GM23338 (cell line): ENCODE data around the gene SPACA4. TPM values are rescaled to one million over a fixed set of nuclear protein-coding genes. Genes with fewer than 3 reads are reported as not detected.

ENCODE experiments used
- ATAC-seq: fragments of 200-7000 bp; cut with Tn5 transposase; 3 replicates; pipeline ENCODE4 v1.9.1; 2020
- DNase-seq: peaks from one replicate; pipeline ENCODE4 v3.0.0-alpha.2; 2015; ENCODE audit warnings: low spot score
- H2AFZ ChIP-seq: fragments of 200-600 bp; sonication (generic); 2 replicates; pipeline ENCODE4 v1.8.0; 2016; ENCODE audit warnings: antibody characterized with exemption, mild to moderate bottlenecking, moderate library complexity
- H3F3A ChIP-seq: fragments of 200-600 bp; sonication (generic); replicated peaks from 2 replicates; pipeline ENCODE4 v1.8.0; 2017; ENCODE audit warnings: antibody characterized with exemption, mixed run types, low read depth
- H3K27ac ChIP-seq: fragments of 200-600 bp; sonication (generic); 2 replicates; pipeline ENCODE4 v1.6.1; 2016; ENCODE audit warnings: low read depth
- H3K27me3 ChIP-seq: fragments of 200-600 bp; sonication (generic); 2 replicates; pipeline ENCODE4 v1.8.0; 2016; ENCODE audit warnings: mild to moderate bottlenecking, mixed run types, moderate library complexity; ENCODE audit not compliant: insufficient read depth
- H3K36me3 ChIP-seq: fragments of 200-600 bp; sonication (generic); 2 replicates; pipeline ENCODE4 v1.8.0; 2016; ENCODE audit warnings: mild to moderate bottlenecking; ENCODE audit not compliant: insufficient read depth
- H3K4me1 ChIP-seq: fragments of 200-600 bp; sonication (generic); 2 replicates; pipeline ENCODE4 v1.8.0; 2016; ENCODE audit warnings: mild to moderate bottlenecking, moderate library complexity; ENCODE audit not compliant: insufficient read depth
- H3K4me2 ChIP-seq: fragments of 200-600 bp; sonication (generic); 2 replicates; pipeline ENCODE4 v1.7.1; 2017; ENCODE audit warnings: mixed run types
- H3K4me3 ChIP-seq: fragments of 200-600 bp; sonication (generic); 2 replicates; pipeline ENCODE4 v1.6.1; 2016; ENCODE audit warnings: mixed run types
- H3K79me2 ChIP-seq: fragments of 200-600 bp; sonication (generic); replicated peaks from 2 replicates; pipeline ENCODE4 v1.8.0; 2017; ENCODE audit warnings: mild to moderate bottlenecking; ENCODE audit not compliant: insufficient read depth
- H3K9me2 ChIP-seq: fragments of 200-600 bp; sonication (generic); 2 replicates; pipeline ENCODE4 v1.8.0; 2017; ENCODE audit not compliant: insufficient read depth
- H4K20me1 ChIP-seq: fragments of 200-600 bp; sonication (generic); replicated peaks from 2 replicates; pipeline ENCODE4 v1.8.0; 2017; ENCODE audit warnings: mild to moderate bottlenecking; ENCODE audit not compliant: insufficient read depth
- H3K27ac Mint-ChIP-seq: 2 replicates; pipeline ENCODE4 v1.8.0; 2020; ENCODE audit warnings: inconsistent platforms, mild to moderate bottlenecking, moderate library complexity, mixed read lengths
- H3K27me3 Mint-ChIP-seq: 3 replicates; pipeline ENCODE4 v1.8.0; 2022; ENCODE audit warnings: low read depth, mild to moderate bottlenecking, moderate library complexity, mixed read lengths, inconsistent platforms; ENCODE audit not compliant: insufficient read depth, poor library complexity
- H3K36me3 Mint-ChIP-seq: 3 replicates; pipeline ENCODE4 v1.8.0; 2021; ENCODE audit warnings: low read depth, mild to moderate bottlenecking, inconsistent platforms, moderate library complexity, mixed read lengths
- H3K4me1 Mint-ChIP-seq: 3 replicates; pipeline ENCODE4 v1.8.0; 2020; ENCODE audit warnings: mild to moderate bottlenecking, inconsistent platforms, mixed read lengths
- H3K4me3 Mint-ChIP-seq: 3 replicates; pipeline ENCODE4 v1.8.0; 2021; ENCODE audit warnings: moderate library complexity, mild to moderate bottlenecking, inconsistent platforms, mixed read lengths
- H3K9me3 Mint-ChIP-seq: 3 replicates; pipeline ENCODE4 v1.8.0; 2020; ENCODE audit warnings: moderate library complexity, mild to moderate bottlenecking, inconsistent platforms, mixed read lengths
- CREB1 ChIP-seq: fragments of 250-450 bp; sonication (Bioruptor Pico); IDR thresholded peaks from 2 replicates; pipeline ENCODE4 v1.5.0; 2020; ENCODE audit warnings: low read depth, mild to moderate bottlenecking, moderate library complexity
- EZH2phosphoT487 ChIP-seq: fragments of 200-600 bp; sonication (generic); IDR thresholded peaks from one replicate; pipeline ENCODE4 v1.8.1; 2018; ENCODE audit warnings: antibody characterized with exemption; ENCODE audit not compliant: unreplicated experiment
- JUNB ChIP-seq: IDR thresholded peaks from one replicate; pipeline ENCODE4 v1.6.1; 2016; ENCODE audit warnings: antibody characterized with exemption; ENCODE audit not compliant: unreplicated experiment
- NANOG ChIP-seq: IDR thresholded peaks from 2 replicates; pipeline ENCODE4 v1.6.1; 2016; ENCODE audit warnings: antibody characterized with exemption, borderline replicate concordance
- POLR2AphosphoS5 ChIP-seq: IDR thresholded peaks from 2 replicates; pipeline ENCODE4 v1.6.1; 2016; ENCODE audit warnings: antibody characterized with exemption, low read depth
- STAT1 ChIP-seq: IDR thresholded peaks from one replicate; pipeline ENCODE4 v1.6.1; 2016; ENCODE audit warnings: antibody characterized with exemption; ENCODE audit not compliant: unreplicated experiment
- ZNF114 ChIP-seq: fragments of 250-450 bp; sonication (Bioruptor Pico); IDR thresholded peaks from 2 replicates; pipeline ENCODE4 v1.5.0; 2020; ENCODE audit warnings: mild to moderate bottlenecking, moderate library complexity
- ZNF331 ChIP-seq: fragments of 250-450 bp; sonication (Bioruptor Pico); IDR thresholded peaks from 2 replicates; pipeline ENCODE4 v1.5.0; 2020; ENCODE audit warnings: low read depth, mild to moderate bottlenecking, moderate library complexity
- polyA plus RNA-seq: library from polyadenylated mRNA; unstranded; fragments of >200 nt; fragmentation: Nextera tagmentation; extraction: Ambion mirVana; gene quantifications from 2 replicates; pipeline ENCODE4 v1.2.1, GENCODE V29; 2016
- total RNA-seq: library from RNA; depleted of rRNA; stranded (reverse); fragments of >200 nt; shearing (Covaris generic); gene quantifications from 2 replicates; pipeline ENCODE4 v1.2.3, GENCODE V29; 2014
- TF ChIP-seq, protein P1 (sequence below), 2 experiments: fragments of 200-600 bp in 1 of 2; sonication (generic) in 1 of 2; conservative IDR thresholded peaks; 2 replicates each; pipeline versions ENCODE4 v1.5.1 to v1.6.1; 2016 to 2017; ENCODE audit warnings: antibody characterized with exemption in 2 of 2, low read depth in 2 of 2, mild to moderate bottlenecking in 2 of 2, moderate library complexity in 1 of 2
- TF ChIP-seq, protein P2 (sequence below): IDR thresholded peaks from one replicate; pipeline ENCODE4 v1.6.1; 2018; ENCODE audit warnings: antibody characterized with exemption; ENCODE audit not compliant: unreplicated experiment
- TF ChIP-seq, protein P3 (sequence below): fragments of 250-450 bp; sonication (Bioruptor Pico); IDR thresholded peaks from 2 replicates; pipeline ENCODE4 v1.5.0; 2020; ENCODE audit warnings: mild to moderate bottlenecking, moderate library complexity

SPACA4 gene
- total and polyA plus RNA-seq, 2 experiments from 2014 or later, result not detected

DNA sequence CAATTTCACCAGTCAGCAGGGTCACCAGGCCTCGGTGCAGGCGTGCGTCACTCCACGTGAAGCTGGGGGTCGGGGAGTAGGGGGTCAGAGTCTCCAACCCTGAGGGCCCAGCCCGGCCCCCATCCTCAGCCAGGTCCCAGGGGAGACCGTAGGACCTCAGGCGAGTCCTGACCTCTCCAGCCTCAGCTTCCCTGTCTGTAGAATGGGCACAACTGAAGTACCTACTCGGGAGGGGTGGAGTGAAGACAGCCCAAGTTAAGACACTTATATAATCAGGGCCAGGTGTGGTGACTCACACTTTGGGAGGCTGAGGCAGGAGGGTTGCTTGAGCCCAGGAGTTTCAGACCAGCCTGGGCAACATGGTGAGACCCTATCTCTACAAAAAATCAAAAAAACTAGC, 2.7 kb upstream of the SPACA4 start:
- H3K79me2 ChIP-seq, result no peaks in the 10 kb centered on the region
- H3K9me3 Mint-ChIP-seq, result no peaks in the 10 kb centered on the region
- H3K4me2 ChIP-seq, result no peak overlapping the region
- H3K4me1 Mint-ChIP-seq, result peaks cover 7% of the 10 kb centered on the region; the same call in 2 of the 3 replicates
- H3K4me3 Mint-ChIP-seq, result no peak overlapping the region
- no peaks in the 10 kb centered on the region for H3K9me2 ChIP-seq
- no peak overlapping the region for H2AFZ ChIP-seq
- no peaks in the 10 kb centered on the region for H3K36me3 ChIP-seq
- ATAC-seq (no peak), DNase-seq (no peak)
- TF ChIP-seq POLR2AphosphoS5 (no peak), NANOG (no peak), CREB1 (CRISPR knock-in tag) (no peak), ZNF114 (CRISPR knock-in tag) (no peak)
- no peak overlapping the region for H3K27ac Mint-ChIP-seq
- no peak overlapping the region for H3K27ac ChIP-seq
- no peaks in the 10 kb centered on the region for H3K27me3 ChIP-seq
- no peaks in the 10 kb centered on the region; the same call in 2 of the 3 replicates for H3K36me3 Mint-ChIP-seq
- no peaks in the 10 kb centered on the region for H3K4me1 ChIP-seq
- H3K27me3 Mint-ChIP-seq, result peaks cover 11% of the 10 kb centered on the region
- H3K4me3 ChIP-seq, result no peak overlapping the region
- no peaks in the 10 kb centered on the region for H4K20me1 ChIP-seq
- no peaks in the 10 kb centered on the region for H3F3A ChIP-seq

DNA sequence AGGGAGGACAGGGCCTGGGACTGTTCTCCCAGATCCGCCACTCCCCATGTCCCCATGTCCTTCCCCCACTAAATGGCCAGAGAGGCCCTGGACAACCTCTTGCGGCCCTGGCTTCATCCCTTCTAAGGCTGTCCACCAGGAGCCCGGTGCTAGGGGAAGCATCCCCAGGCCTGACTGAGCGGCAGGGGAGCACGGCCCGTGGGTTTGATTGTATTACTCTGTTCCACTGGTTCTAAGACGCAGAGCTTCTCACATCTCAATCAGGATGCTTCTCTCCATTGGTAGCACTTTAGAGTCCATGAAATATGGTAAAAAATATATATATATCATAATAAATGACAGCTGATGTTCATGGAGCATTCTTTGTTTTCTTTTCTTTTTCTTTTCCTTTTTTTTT, 815 bp downstream of the SPACA4 start:
- no peaks in the 10 kb centered on the region for H3K36me3 ChIP-seq
- Mint-ChIP-seq H3K9me3 (no peaks in the 10 kb centered on the region; the same call in 2 of the 3 replicates), H3K27ac (no peak overlapping the region), H3K36me3 (peaks cover 5% of the 10 kb centered on the region), H3K27me3 (peaks cover 15% of the 10 kb centered on the region), H3K4me3 (no peak overlapping the region), H3K4me1 (peaks cover 6% of the 10 kb centered on the region; the same call in 2 of the 3 replicates)
- no peak overlapping the region for H3K27ac ChIP-seq
- no peaks in the 10 kb centered on the region for H3F3A ChIP-seq
- no peak overlapping the region for H2AFZ ChIP-seq
- H3K4me2 ChIP-seq, result no peak overlapping the region
- DNase-seq, result no peak
- H3K79me2 ChIP-seq, result no peaks in the 10 kb centered on the region
- H4K20me1 ChIP-seq, result no peaks in the 10 kb centered on the region
- no peak for ATAC-seq
- H3K4me1 ChIP-seq, result no peaks in the 10 kb centered on the region
- H3K9me2 ChIP-seq, result no peaks in the 10 kb centered on the region
- no peaks in the 10 kb centered on the region for H3K27me3 ChIP-seq
- no peak overlapping the region for H3K4me3 ChIP-seq
- no peak for TF ChIP-seq NANOG
- TF ChIP-seq JUNB, result no peak
- TF ChIP-seq CREB1 (CRISPR knock-in tag), result no peak
- TF ChIP-seq, protein P1, sequence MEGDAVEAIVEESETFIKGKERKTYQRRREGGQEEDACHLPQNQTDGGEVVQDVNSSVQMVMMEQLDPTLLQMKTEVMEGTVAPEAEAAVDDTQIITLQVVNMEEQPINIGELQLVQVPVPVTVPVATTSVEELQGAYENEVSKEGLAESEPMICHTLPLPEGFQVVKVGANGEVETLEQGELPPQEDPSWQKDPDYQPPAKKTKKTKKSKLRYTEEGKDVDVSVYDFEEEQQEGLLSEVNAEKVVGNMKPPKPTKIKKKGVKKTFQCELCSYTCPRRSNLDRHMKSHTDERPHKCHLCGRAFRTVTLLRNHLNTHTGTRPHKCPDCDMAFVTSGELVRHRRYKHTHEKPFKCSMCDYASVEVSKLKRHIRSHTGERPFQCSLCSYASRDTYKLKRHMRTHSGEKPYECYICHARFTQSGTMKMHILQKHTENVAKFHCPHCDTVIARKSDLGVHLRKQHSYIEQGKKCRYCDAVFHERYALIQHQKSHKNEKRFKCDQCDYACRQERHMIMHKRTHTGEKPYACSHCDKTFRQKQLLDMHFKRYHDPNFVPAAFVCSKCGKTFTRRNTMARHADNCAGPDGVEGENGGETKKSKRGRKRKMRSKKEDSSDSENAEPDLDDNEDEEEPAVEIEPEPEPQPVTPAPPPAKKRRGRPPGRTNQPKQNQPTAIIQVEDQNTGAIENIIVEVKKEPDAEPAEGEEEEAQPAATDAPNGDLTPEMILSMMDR (conservative IDR thresholded peaks at IDR 0.05; ENCODE audit: low read depth in 2 of 2), result no peak
- TF ChIP-seq ZNF114 (CRISPR knock-in tag), result no peak
- no peak for TF ChIP-seq ZNF331 (CRISPR knock-in tag)
- TF ChIP-seq, protein P2, sequence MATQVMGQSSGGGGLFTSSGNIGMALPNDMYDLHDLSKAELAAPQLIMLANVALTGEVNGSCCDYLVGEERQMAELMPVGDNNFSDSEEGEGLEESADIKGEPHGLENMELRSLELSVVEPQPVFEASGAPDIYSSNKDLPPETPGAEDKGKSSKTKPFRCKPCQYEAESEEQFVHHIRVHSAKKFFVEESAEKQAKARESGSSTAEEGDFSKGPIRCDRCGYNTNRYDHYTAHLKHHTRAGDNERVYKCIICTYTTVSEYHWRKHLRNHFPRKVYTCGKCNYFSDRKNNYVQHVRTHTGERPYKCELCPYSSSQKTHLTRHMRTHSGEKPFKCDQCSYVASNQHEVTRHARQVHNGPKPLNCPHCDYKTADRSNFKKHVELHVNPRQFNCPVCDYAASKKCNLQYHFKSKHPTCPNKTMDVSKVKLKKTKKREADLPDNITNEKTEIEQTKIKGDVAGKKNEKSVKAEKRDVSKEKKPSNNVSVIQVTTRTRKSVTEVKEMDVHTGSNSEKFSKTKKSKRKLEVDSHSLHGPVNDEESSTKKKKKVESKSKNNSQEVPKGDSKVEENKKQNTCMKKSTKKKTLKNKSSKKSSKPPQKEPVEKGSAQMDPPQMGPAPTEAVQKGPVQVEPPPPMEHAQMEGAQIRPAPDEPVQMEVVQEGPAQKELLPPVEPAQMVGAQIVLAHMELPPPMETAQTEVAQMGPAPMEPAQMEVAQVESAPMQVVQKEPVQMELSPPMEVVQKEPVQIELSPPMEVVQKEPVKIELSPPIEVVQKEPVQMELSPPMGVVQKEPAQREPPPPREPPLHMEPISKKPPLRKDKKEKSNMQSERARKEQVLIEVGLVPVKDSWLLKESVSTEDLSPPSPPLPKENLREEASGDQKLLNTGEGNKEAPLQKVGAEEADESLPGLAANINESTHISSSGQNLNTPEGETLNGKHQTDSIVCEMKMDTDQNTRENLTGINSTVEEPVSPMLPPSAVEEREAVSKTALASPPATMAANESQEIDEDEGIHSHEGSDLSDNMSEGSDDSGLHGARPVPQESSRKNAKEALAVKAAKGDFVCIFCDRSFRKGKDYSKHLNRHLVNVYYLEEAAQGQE, result no peak
- no peak for TF ChIP-seq POLR2AphosphoS5
- no peak for TF ChIP-seq STAT1
- TF ChIP-seq, protein P3, sequence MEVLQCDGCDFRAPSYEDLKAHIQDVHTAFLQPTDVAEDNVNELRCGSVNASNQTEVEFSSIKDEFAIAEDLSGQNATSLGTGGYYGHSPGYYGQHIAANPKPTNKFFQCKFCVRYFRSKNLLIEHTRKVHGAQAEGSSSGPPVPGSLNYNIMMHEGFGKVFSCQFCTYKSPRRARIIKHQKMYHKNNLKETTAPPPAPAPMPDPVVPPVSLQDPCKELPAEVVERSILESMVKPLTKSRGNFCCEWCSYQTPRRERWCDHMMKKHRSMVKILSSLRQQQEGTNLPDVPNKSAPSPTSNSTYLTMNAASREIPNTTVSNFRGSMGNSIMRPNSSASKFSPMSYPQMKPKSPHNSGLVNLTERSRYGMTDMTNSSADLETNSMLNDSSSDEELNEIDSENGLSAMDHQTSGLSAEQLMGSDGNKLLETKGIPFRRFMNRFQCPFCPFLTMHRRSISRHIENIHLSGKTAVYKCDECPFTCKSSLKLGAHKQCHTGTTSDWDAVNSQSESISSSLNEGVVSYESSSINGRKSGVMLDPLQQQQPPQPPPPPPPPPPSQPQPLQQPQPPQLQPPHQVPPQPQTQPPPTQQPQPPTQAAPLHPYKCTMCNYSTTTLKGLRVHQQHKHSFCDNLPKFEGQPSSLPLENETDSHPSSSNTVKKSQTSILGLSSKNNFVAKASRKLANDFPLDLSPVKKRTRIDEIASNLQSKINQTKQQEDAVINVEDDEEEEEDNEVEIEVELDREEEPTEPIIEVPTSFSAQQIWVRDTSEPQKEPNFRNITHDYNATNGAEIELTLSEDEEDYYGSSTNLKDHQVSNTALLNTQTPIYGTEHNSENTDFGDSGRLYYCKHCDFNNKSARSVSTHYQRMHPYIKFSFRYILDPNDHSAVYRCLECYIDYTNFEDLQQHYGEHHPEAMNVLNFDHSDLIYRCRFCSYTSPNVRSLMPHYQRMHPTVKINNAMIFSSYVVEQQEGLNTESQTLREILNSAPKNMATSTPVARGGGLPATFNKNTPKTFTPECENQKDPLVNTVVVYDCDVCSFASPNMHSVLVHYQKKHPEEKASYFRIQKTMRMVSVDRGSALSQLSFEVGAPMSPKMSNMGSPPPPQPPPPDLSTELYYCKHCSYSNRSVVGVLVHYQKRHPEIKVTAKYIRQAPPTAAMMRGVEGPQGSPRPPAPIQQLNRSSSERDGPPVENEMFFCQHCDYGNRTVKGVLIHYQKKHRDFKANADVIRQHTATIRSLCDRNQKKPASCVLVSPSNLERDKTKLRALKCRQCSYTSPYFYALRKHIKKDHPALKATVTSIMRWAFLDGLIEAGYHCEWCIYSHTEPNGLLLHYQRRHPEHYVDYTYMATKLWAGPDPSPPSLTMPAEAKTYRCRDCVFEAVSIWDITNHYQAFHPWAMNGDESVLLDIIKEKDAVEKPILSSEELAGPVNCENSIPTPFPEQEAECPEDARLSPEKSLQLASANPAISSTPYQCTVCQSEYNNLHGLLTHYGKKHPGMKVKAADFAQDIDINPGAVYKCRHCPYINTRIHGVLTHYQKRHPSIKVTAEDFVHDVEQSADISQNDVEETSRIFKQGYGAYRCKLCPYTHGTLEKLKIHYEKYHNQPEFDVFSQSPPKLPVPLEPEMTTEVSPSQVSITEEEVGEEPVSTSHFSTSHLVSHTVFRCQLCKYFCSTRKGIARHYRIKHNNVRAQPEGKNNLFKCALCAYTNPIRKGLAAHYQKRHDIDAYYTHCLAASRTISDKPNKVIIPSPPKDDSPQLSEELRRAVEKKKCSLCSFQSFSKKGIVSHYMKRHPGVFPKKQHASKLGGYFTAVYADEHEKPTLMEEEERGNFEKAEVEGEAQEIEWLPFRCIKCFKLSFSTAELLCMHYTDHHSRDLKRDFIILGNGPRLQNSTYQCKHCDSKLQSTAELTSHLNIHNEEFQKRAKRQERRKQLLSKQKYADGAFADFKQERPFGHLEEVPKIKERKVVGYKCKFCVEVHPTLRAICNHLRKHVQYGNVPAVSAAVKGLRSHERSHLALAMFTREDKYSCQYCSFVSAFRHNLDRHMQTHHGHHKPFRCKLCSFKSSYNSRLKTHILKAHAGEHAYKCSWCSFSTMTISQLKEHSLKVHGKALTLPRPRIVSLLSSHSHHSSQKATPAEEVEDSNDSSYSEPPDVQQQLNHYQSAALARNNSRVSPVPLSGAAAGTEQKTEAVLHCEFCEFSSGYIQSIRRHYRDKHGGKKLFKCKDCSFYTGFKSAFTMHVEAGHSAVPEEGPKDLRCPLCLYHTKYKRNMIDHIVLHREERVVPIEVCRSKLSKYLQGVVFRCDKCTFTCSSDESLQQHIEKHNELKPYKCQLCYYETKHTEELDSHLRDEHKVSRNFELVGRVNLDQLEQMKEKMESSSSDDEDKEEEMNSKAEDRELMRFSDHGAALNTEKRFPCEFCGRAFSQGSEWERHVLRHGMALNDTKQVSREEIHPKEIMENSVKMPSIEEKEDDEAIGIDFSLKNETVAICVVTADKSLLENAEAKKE (CRISPR knock-in tag), result no peak
- no peak for TF ChIP-seq EZH2phosphoT487
